Fibroblast of mammary gland (primary cell): Measurements from ENCODE around the gene CFAP58.

Experiments used
- DNase-seq: peaks from one replicate; pipeline ENCODE4 v3.0.0-alpha.2; 2010; ENCODE audit warnings: low read depth
- H3K4me3 ChIP-seq: 2 replicates; pipeline ENCODE4 v1.5.1; 2011; ENCODE audit warnings: low read depth, mild to moderate bottlenecking, low read length, moderate library complexity; ENCODE audit not compliant: control insufficient read depth
- CTCF ChIP-seq: conservative IDR thresholded peaks from 2 replicates; pipeline ENCODE4 v1.5.1; 2011; ENCODE audit warnings: low read depth, low read length, inconsistent platforms; ENCODE audit not compliant: control insufficient read depth, insufficient read depth

The CFAP58 gene

DNA sequence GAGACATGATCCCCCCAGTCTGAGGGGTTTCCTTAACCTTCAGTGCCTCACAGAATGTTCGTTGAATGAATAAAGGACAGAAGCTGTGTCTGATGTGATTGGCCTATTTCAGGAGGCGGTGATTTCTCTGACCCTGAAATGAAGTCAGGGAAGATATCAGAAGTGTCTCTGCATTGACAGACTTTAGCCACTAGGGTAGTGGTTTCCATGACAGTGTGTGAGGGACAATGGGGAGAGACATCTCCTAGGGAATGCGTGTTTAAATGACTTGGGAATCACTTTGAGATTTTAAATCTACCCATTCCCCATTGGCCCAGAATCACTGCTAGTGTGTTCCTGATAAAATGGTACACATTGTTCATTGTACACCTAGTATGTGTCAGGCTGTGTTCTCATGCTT lies 132.0 kb downstream of the CFAP58 start:
- no peak for DNase-seq
- no peak for TF ChIP-seq CTCF
- no peak overlapping the region for H3K4me3 ChIP-seq

GRCh38 chr10:104486803-104487202 lies 133.2 kb downstream of the CFAP58 start:
- no peak for TF ChIP-seq CTCF
- H3K4me3 ChIP-seq: no peak overlapping the region
- no peak for DNase-seq

- H3K4me3 ChIP-seq: no peak overlapping the region
- DNase-seq: no peak
- TF ChIP-seq CTCF: no peak
Measured at GRCh38 chr10:104487794-104488438, 134.3 kb downstream of the CFAP58 start.

- no peak for TF ChIP-seq CTCF
- no peak for DNase-seq
Measured at GRCh38 chr10:104488439-104488832, 134.8 kb downstream of the CFAP58 start.

GRCh38 chr10:104492329-104492940 lies 138.8 kb downstream of the CFAP58 start:
- no peak for DNase-seq

More at GRCh38 chr10:104488439-104488832, 134.8 kb downstream of the CFAP58 start:
- no peak overlapping the region for H3K4me3 ChIP-seq

GRCh38 chr10:104498347-104499081 lies 144.9 kb downstream of the CFAP58 start:
- no peak overlapping the region for H3K4me3 ChIP-seq
- DNase-seq: no peak
- no peak for TF ChIP-seq CTCF

More at GRCh38 chr10:104492329-104492940, 138.8 kb downstream of the CFAP58 start:
- TF ChIP-seq CTCF: no peak
- no peak overlapping the region for H3K4me3 ChIP-seq
